Placental epithelial cell (primary cell): Measurements from ENCODE around the gene CCDC149. TPM values are rescaled to one million over a fixed set of nuclear protein-coding genes. Genes with fewer than 3 reads are reported as not detected.

Source experiments
- small RNA-seq: library from RNA; depleted of rRNA; stranded (forward); fragments of <200 nt; gene quantifications from one replicate; pipeline ENCODE3, GENCODE V24; 2012
- total RNA-seq: library from RNA; depleted of rRNA; stranded (reverse); fragments of >200 nt; gene quantifications from 2 replicates; pipeline ENCODE4 v1.2.3, GENCODE V29; 2012

Gene CCDC149
- 2.4 and 2.5 TPM in 2 replicates for total RNA-seq

GRCh38 chr4:24912252-24913118 lies at the start of gene CCDC149:
Gene CCDC149, minus strand, starts transcription at chr4:24913042. Its CDS starts 178 bp downstream, at chr4:24912864.

GRCh38 chr4:24794916-24795665 lies 117.8 kb downstream of the CCDC149 start, which contains the start of gene SOD3:
Gene SOD3, plus strand, starts transcription at chr4:24795573. Its CDS starts 3,949 bp downstream, at chr4:24799522.

Small RNA genes within 50 kb of the gene (small RNA-seq; reads per million reads assigned to genes)
- not detected for gene AC006390.1

Other genes with a start within 250 kb of the CCDC149 start
- gene SOD3, start 117.5 kb downstream of the CCDC149 start, total RNA-seq: 0.65 and 2.4 TPM in 2 replicates
- gene LGI2, start 117.9 kb upstream of the CCDC149 start, total RNA-seq: not detected in 2 replicates
- gene SEPSECS, start 247.4 kb upstream of the CCDC149 start, total RNA-seq: 6.7 and 8.6 TPM in 2 replicates